Measurements from ENCODE around the gene CEACAM21. TPM values are rescaled to one million over a fixed set of nuclear protein-coding genes. Genes with fewer than 3 reads are reported as not detected.

CEACAM21 gene
- total and polyA plus RNA-seq, 4 donors, result 0.38 to 3.1 (median 1.6) TPM; not detected in 1

- 4 to 5% methylated on average over 10 of the region's 10 CpGs for WGBS, 2 donors
- no peak for DNase-seq
- intact Hi-C loops (cut with DNase I), result no loop called here
Observed at GRCh38 chr19:41597600-41598041, 21.7 kb downstream of the CEACAM21 start.

GRCh38 chr19:41599175-41599966 lies 23.4 kb downstream of the CEACAM21 start:
- Histone ChIP-seq H3K4me1 (ENCODE audit: control insufficient read depth in 1 of 2, insufficient read depth in 2 of 2, low read length in 2 of 2) (no peaks in the 10 kb centered on the region), H3K9me3 (ENCODE audit: control insufficient read depth, low read length) (no peaks in the 10 kb centered on the region), H3K4me3 (ENCODE audit: low read length in 2 of 2) (no peak overlapping the region), H3K27ac (ENCODE audit: low read depth in 1 of 2, low read length in 2 of 2) (no peak overlapping the region), H3K27me3 (ENCODE audit: control insufficient read depth in 1 of 2, insufficient read depth in 2 of 2, low read length in 1 of 2) (peaks cover 0 to 2% of the 10 kb centered on the region in 2 donors), H3K36me3 (ENCODE audit: control insufficient read depth in 1 of 2, insufficient read depth in 2 of 2, low read length in 1 of 2) (no peaks in the 10 kb centered on the region)
- no peak for ATAC-seq (ENCODE audit: low FRiP score)
- WGBS, 2 donors, result 24 to 25% methylated on average over 6 of the region's 6 CpGs
- intact Hi-C loops (cut with DNase I), result no loop called here
- DNase-seq, result no peak

More at GRCh38 chr19:41597600-41598041, 21.7 kb downstream of the CEACAM21 start:
- Histone ChIP-seq H3K4me1 (ENCODE audit: control insufficient read depth in 1 of 2, insufficient read depth in 2 of 2, low read length in 2 of 2) (no peaks in the 10 kb centered on the region), H3K27me3 (ENCODE audit: control insufficient read depth in 1 of 2, insufficient read depth in 2 of 2, low read length in 1 of 2) (peaks cover 0 to 2% of the 10 kb centered on the region in 2 donors), H3K4me3 (ENCODE audit: low read length in 2 of 2) (no peak overlapping the region), H3K9me3 (ENCODE audit: control insufficient read depth, low read length) (no peaks in the 10 kb centered on the region), H3K27ac (ENCODE audit: low read depth in 1 of 2, low read length in 2 of 2) (no peak overlapping the region), H3K36me3 (ENCODE audit: control insufficient read depth in 1 of 2, insufficient read depth in 2 of 2, low read length in 1 of 2) (no peaks in the 10 kb centered on the region)
- peak; percentile 72 for ATAC-seq (ENCODE audit: low FRiP score)

- Histone ChIP-seq H3K9me3 (ENCODE audit: control insufficient read depth, low read length) (no peaks in the 10 kb centered on the region), H3K4me3 (ENCODE audit: low read length in 2 of 2) (no peak overlapping the region), H3K27ac (ENCODE audit: low read depth in 1 of 2, low read length in 2 of 2) (no peak overlapping the region), H3K36me3 (ENCODE audit: control insufficient read depth in 1 of 2, insufficient read depth in 2 of 2, low read length in 1 of 2) (no peaks in the 10 kb centered on the region), H3K27me3 (ENCODE audit: control insufficient read depth in 1 of 2, insufficient read depth in 2 of 2, low read length in 1 of 2) (no peaks in the 10 kb centered on the region), H3K4me1 (ENCODE audit: control insufficient read depth in 1 of 2, insufficient read depth in 2 of 2, low read length in 2 of 2) (no peaks in the 10 kb centered on the region)
- intact Hi-C loops (cut with DNase I), result no loop called here
- WGBS, 2 donors, result 42 to 43% methylated on average over 4 of the region's 4 CpGs
- ATAC-seq (ENCODE audit: low FRiP score), result no peak
- DNase-seq, result no peak
Observed at GRCh38 chr19:41601771-41602170, 25.8 kb downstream of the CEACAM21 start.

- intact Hi-C loops (cut with DNase I), result no loop called here
- DNase-seq (no peak), ATAC-seq (ENCODE audit: low FRiP score) (no peak)
- H3K27ac ChIP-seq (ENCODE audit: low read depth in 1 of 2, low read length in 2 of 2), result no peak overlapping the region
- no peaks in the 10 kb centered on the region for H3K27me3 ChIP-seq (ENCODE audit: control insufficient read depth in 1 of 2, insufficient read depth in 2 of 2, low read length in 1 of 2)
- no peaks in the 10 kb centered on the region for H3K4me1 ChIP-seq (ENCODE audit: control insufficient read depth in 1 of 2, insufficient read depth in 2 of 2, low read length in 2 of 2)
- H3K36me3 ChIP-seq (ENCODE audit: control insufficient read depth in 1 of 2, insufficient read depth in 2 of 2, low read length in 1 of 2), result no peaks in the 10 kb centered on the region
- no peak overlapping the region for H3K4me3 ChIP-seq (ENCODE audit: low read length in 2 of 2)
- H3K9me3 ChIP-seq (ENCODE audit: control insufficient read depth, low read length), result no peaks in the 10 kb centered on the region
- 34 to 40% methylated on average over 3 of the region's 3 CpGs for WGBS, 2 donors
Observed at GRCh38 chr19:41604831-41605230, 28.9 kb downstream of the CEACAM21 start.

- Histone ChIP-seq H3K27ac (ENCODE audit: low read depth in 1 of 2, low read length in 2 of 2) (no peak overlapping the region), H3K9me3 (ENCODE audit: control insufficient read depth, low read length) (no peaks in the 10 kb centered on the region), H3K4me3 (ENCODE audit: low read length in 2 of 2) (no peak overlapping the region), H3K27me3 (ENCODE audit: control insufficient read depth in 1 of 2, insufficient read depth in 2 of 2, low read length in 1 of 2) (no peaks in the 10 kb centered on the region), H3K4me1 (ENCODE audit: control insufficient read depth in 1 of 2, insufficient read depth in 2 of 2, low read length in 2 of 2) (no peaks in the 10 kb centered on the region), H3K36me3 (ENCODE audit: control insufficient read depth in 1 of 2, insufficient read depth in 2 of 2, low read length in 1 of 2) (no peaks in the 10 kb centered on the region)
- intact Hi-C loops (cut with DNase I), result no loop called here
- WGBS, 2 donors, result 75 to 76% methylated on average over 5 of the region's 5 CpGs
- ATAC-seq (ENCODE audit: low FRiP score) (no peak), DNase-seq (no peak)
Observed at GRCh38 chr19:41606215-41606837, 30.4 kb downstream of the CEACAM21 start.

GRCh38 chr19:41607668-41608067 lies 31.7 kb downstream of the CEACAM21 start:
- no peaks in the 10 kb centered on the region for H3K9me3 ChIP-seq (ENCODE audit: control insufficient read depth, low read length)
- ATAC-seq (ENCODE audit: low FRiP score), result no peak
- WGBS, 2 donors, result 69 to 72% methylated on average over 1 of the region's 1 CpG
- DNase-seq, result no peak
- no peaks in the 10 kb centered on the region for H3K27me3 ChIP-seq (ENCODE audit: control insufficient read depth in 1 of 2, insufficient read depth in 2 of 2, low read length in 1 of 2)
- intact Hi-C loops (cut with DNase I), result no loop called here
- no peaks in the 10 kb centered on the region for H3K4me1 ChIP-seq (ENCODE audit: control insufficient read depth in 1 of 2, insufficient read depth in 2 of 2, low read length in 2 of 2)
- H3K27ac ChIP-seq (ENCODE audit: low read depth in 1 of 2, low read length in 2 of 2), result no peak overlapping the region
- no peaks in the 10 kb centered on the region for H3K36me3 ChIP-seq (ENCODE audit: control insufficient read depth in 1 of 2, insufficient read depth in 2 of 2, low read length in 1 of 2)
- no peak overlapping the region for H3K4me3 ChIP-seq (ENCODE audit: low read length in 2 of 2)

GRCh38 chr19:41610789-41611188 lies 34.8 kb downstream of the CEACAM21 start:
- Histone ChIP-seq H3K4me3 (ENCODE audit: low read length in 2 of 2) (no peak overlapping the region), H3K4me1 (ENCODE audit: control insufficient read depth in 1 of 2, insufficient read depth in 2 of 2, low read length in 2 of 2) (no peaks in the 10 kb centered on the region), H3K9me3 (ENCODE audit: control insufficient read depth, low read length) (peaks cover 2% of the 10 kb centered on the region), H3K27me3 (ENCODE audit: control insufficient read depth in 1 of 2, insufficient read depth in 2 of 2, low read length in 1 of 2) (no peaks in the 10 kb centered on the region), H3K27ac (ENCODE audit: low read depth in 1 of 2, low read length in 2 of 2) (no peak overlapping the region), H3K36me3 (ENCODE audit: control insufficient read depth in 1 of 2, insufficient read depth in 2 of 2, low read length in 1 of 2) (no peaks in the 10 kb centered on the region)
- intact Hi-C loops (cut with DNase I), result no loop called here
- ATAC-seq (ENCODE audit: low FRiP score) (no peak), DNase-seq (no peak)

GRCh38 chr19:41612483-41612882 lies 36.5 kb downstream of the CEACAM21 start:
- H3K27me3 ChIP-seq (ENCODE audit: control insufficient read depth in 1 of 2, insufficient read depth in 2 of 2, low read length in 1 of 2), result no peaks in the 10 kb centered on the region
- no peak for DNase-seq
- H3K4me1 ChIP-seq (ENCODE audit: control insufficient read depth in 1 of 2, insufficient read depth in 2 of 2, low read length in 2 of 2), result no peaks in the 10 kb centered on the region
- ATAC-seq (ENCODE audit: low FRiP score), result no peak
- intact Hi-C loops (cut with DNase I), result no loop called here
- H3K4me3 ChIP-seq (ENCODE audit: low read length in 2 of 2), result no peak overlapping the region
- no peaks in the 10 kb centered on the region for H3K36me3 ChIP-seq (ENCODE audit: control insufficient read depth in 1 of 2, insufficient read depth in 2 of 2, low read length in 1 of 2)
- WGBS, 2 donors, result 68 to 74% methylated on average over 4 of the region's 4 CpGs
- H3K27ac ChIP-seq (ENCODE audit: low read depth in 1 of 2, low read length in 2 of 2), result no peak overlapping the region
- peaks cover 2% of the 10 kb centered on the region for H3K9me3 ChIP-seq (ENCODE audit: control insufficient read depth, low read length)

- Histone ChIP-seq H3K27me3 (ENCODE audit: control insufficient read depth in 1 of 2, insufficient read depth in 2 of 2, low read length in 1 of 2) (no peaks in the 10 kb centered on the region), H3K36me3 (ENCODE audit: control insufficient read depth in 1 of 2, insufficient read depth in 2 of 2, low read length in 1 of 2) (no peaks in the 10 kb centered on the region), H3K9me3 (ENCODE audit: control insufficient read depth, low read length) (peaks cover 2% of the 10 kb centered on the region), H3K4me3 (ENCODE audit: low read length in 2 of 2) (no peak overlapping the region), H3K27ac (ENCODE audit: low read depth in 1 of 2, low read length in 2 of 2) (no peak overlapping the region), H3K4me1 (ENCODE audit: control insufficient read depth in 1 of 2, insufficient read depth in 2 of 2, low read length in 2 of 2) (no peaks in the 10 kb centered on the region)
- 76 to 79% methylated on average over 4 of the region's 4 CpGs for WGBS, 2 donors
- DNase-seq (no peak), ATAC-seq (ENCODE audit: low FRiP score) (no peak)
- intact Hi-C loops (cut with DNase I), result no loop called here
Observed at GRCh38 chr19:41615207-41615606, 39.2 kb downstream of the CEACAM21 start.
